Right lobe of liver (tissue), 6 donors: ENCODE results near the gene HOXA3. TPM values are rescaled to one million over a fixed set of nuclear protein-coding genes. Genes with fewer than 3 reads are reported as not detected.

Source experiments
- ATAC-seq, 4 donors: fragments of 200-7000 bp; cut with Tn5 transposase; one replicate each; pipeline ENCODE4 v1.9.1; 2020; ENCODE audit warnings: mild to moderate bottlenecking in 4 of 4, moderate library complexity in 4 of 4
- DNase-seq, 3 donors: peaks; one replicate each; pipeline ENCODE4 v3.0.0-alpha.2; 2020
- H3K27ac ChIP-seq, 3 donors: fragments of 200-600 bp; one replicate each; pipeline ENCODE4 v1.8.0; 2022
- H3K27me3 ChIP-seq, 2 donors: fragments of 200-600 bp; one replicate each; pipeline ENCODE4 v1.8.0; 2022
- H3K36me3 ChIP-seq, 4 donors: fragments of 200-600 bp; sonication (generic) in 1 of 4; one replicate each; pipeline versions ENCODE4 v1.5.1 to v1.8.0; 2017 to 2022; ENCODE audit warnings: control low read depth in 1 of 4
- H3K4me1 ChIP-seq, 4 donors: fragments of 200-600 bp; sonication (generic) in 1 of 4; one replicate each; pipeline versions ENCODE4 v1.5.1 to v1.8.0; 2017 to 2022; ENCODE audit warnings: control low read depth in 1 of 4
- H3K4me3 ChIP-seq, 3 donors: fragments of 200-600 bp; one replicate each; pipeline ENCODE4 v1.8.0; 2022
- H3K9me3 ChIP-seq, 4 donors: fragments of 200-600 bp; sonication (generic) in 1 of 4; one replicate each; pipeline versions ENCODE4 v1.5.1 to v1.8.0; 2017 to 2022; ENCODE audit warnings: control low read depth in 1 of 4
- CTCF ChIP-seq, 4 donors: fragments of 200-600 bp in 3 of 4; fragments of 450-650 bp in 1 of 4; IDR thresholded peaks; one replicate each; pipeline versions ENCODE4 v1.5.1 to v1.8.0; 2016 to 2022; ENCODE audit warnings: antibody characterized with exemption in 4 of 4, mild to moderate bottlenecking in 2 of 4
- POLR2A ChIP-seq: fragments of 450-650 bp; IDR thresholded peaks from one replicate; pipeline ENCODE4 v1.6.1; 2017; ENCODE audit warnings: antibody characterized with exemption, mild to moderate bottlenecking
- WGBS: methylation state at CpG from one replicate; pipeline ENCODE4 v1.1.6; 2018; ENCODE audit warnings: low coverage, low lambda C conversion rate; ENCODE audit not compliant: insufficient coverage; ENCODE audit errors: missing lambda C conversion rate; 5-methylcytosine and 5-hydroxymethylcytosine counted together
- intact Hi-C, 2 donors: fragments of 100-400 bp; cut with DNase I; formaldehyde crosslinking; loops; one replicate each; pipeline versions ENCODE4 v1.11.2 to v1.14.1; 2022
- total RNA-seq, 6 experiments: library from RNA; depleted of rRNA in 2 of 6; stranded (reverse); fragments of >200 nt in 2 of 6; fragmentation: NEBNext Ultra II Directional in 3 of 6; extraction: Animal tissue kit (Norgen Biotek cat#: 25700) in 3 of 6; gene quantifications; one replicate each; pipeline versions ENCODE4 v1.1.0 to v1.2.4, GENCODE V29; 2016 to 2023
- donor health status: DM: no; HTN: yes; CAD: no.
- donor health status: DM: no; HTN: no; CAD: no.
- donor health status: DM: no; HTN: no; CAD: no.
- donor health status: DM: no; HTN: yes; CAD: no.
- donor health status: DM: no; HTN: yes; CAD: no.

The HOXA3 gene
- total RNA-seq, 6 experiments from 2014 or later, result 0.17 to 0.26 (median 0.25) TPM; not detected in 2

GRCh38 chr7:27184337-27185012 is 32.1 kb upstream of the HOXA3 start:
- intact Hi-C loops, result no loop called here
- Histone ChIP-seq H3K36me3 (no peaks in the 10 kb centered on the region), H3K9me3 (no peaks in the 10 kb centered on the region), H3K4me1 (peaks cover 0 to 26% (median 0%) of the 10 kb centered on the region in 4 donors), H3K4me3 (peak overlapping the region in 2 of 3 donors; percentile 16 to 21), H3K27me3 (peaks cover 33 to 88% of the 10 kb centered on the region in 2 donors), H3K27ac (no peak overlapping the region)
- TF ChIP-seq CTCF (IDR thresholded peaks at IDR 0.05) (no peak), POLR2A (no peak)
- DNase-seq (peak in 2 of 3 donors; percentile 38 to 50), ATAC-seq (peak in 1 of 4 donors; percentile 22)
- WGBS, result 2% methylated on average over 12 of the region's 72 CpGs

GRCh38 chr7:27183682-27184336 is 31.4 kb upstream of the HOXA3 start:
- H3K36me3 ChIP-seq, result no peaks in the 10 kb centered on the region
- DNase-seq (peak in 2 of 3 donors; percentile 10 to 24), ATAC-seq (no peak)
- TF ChIP-seq POLR2A (no peak), CTCF (IDR thresholded peaks at IDR 0.05) (no peak)
- H3K27me3 ChIP-seq, result peaks cover 40 to 88% of the 10 kb centered on the region in 2 donors
- H3K27ac ChIP-seq, result no peak overlapping the region
- WGBS, result 4% methylated on average over 26 of the region's 30 CpGs
- no peaks in the 10 kb centered on the region for H3K9me3 ChIP-seq
- H3K4me3 ChIP-seq, result no peak overlapping the region
- intact Hi-C loops, result no loop called here
- peaks cover 0 to 22% (median 0%) of the 10 kb centered on the region in 4 donors for H3K4me1 ChIP-seq

- Histone ChIP-seq H3K36me3 (no peaks in the 10 kb centered on the region), H3K9me3 (no peaks in the 10 kb centered on the region), H3K4me1 (peaks cover 0 to 16% (median 0%) of the 10 kb centered on the region in 4 donors), H3K27ac (no peak overlapping the region), H3K27me3 (peaks cover 46 to 86% of the 10 kb centered on the region in 2 donors), H3K4me3 (no peak overlapping the region)
- TF ChIP-seq CTCF (IDR thresholded peaks at IDR 0.05) (no peak), POLR2A (no peak)
- ATAC-seq, result no peak
- peak in 2 of 3 donors; percentile 38 to 42 for DNase-seq
- WGBS, result 8% methylated on average over 19 of the region's 39 CpGs
- intact Hi-C loops, result no loop called here
Observed at GRCh38 chr7:27182861-27183681, 30.7 kb upstream of the HOXA3 start.

- no peak overlapping the region for H3K27ac ChIP-seq
- ATAC-seq, result no peak
- peak in 1 of 3 donors; percentile 33 for DNase-seq
- H3K9me3 ChIP-seq, result no peaks in the 10 kb centered on the region
- H3K36me3 ChIP-seq, result no peaks in the 10 kb centered on the region
- TF ChIP-seq CTCF (IDR thresholded peaks at IDR 0.05) (no peak), POLR2A (no peak)
- H3K4me3 ChIP-seq, result no peak overlapping the region
- peaks cover 39 to 86% of the 10 kb centered on the region in 2 donors for H3K27me3 ChIP-seq
- H3K4me1 ChIP-seq, result peaks cover 0 to 14% (median 0%) of the 10 kb centered on the region in 4 donors
- intact Hi-C loops, result no loop called here
- WGBS, result 28% methylated on average over 3 of the region's 4 CpGs
Observed at GRCh38 chr7:27182285-27182841, 30.0 kb upstream of the HOXA3 start.
